Measurements from ENCODE around the gene BEX3.
"Not testable (repeated sequence)": the region's sequence is repeated elsewhere in the genome, so short reads cannot be mapped to it uniquely, and the experiment has no call there.

The BEX3 gene

DNA sequence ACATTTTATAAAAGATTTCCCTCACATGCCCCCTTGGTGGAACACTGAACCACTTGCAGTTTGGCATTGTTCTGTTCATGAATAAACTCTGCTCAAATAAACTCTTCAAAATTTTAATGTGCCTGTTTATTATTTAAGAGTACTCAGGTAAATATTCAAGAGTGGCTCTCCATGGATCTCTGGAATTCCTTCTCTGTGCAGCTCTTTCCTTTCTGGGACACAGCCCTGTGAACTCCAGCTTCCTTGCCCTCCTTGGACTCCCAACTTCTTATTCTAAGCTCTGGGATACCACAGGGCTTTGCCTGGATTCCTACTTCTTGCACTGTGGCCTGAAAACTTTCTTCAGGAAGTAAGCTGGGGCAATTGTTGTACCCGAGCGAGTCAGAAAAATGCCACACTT is 8.3 kb downstream of the BEX3 start:
- no peak for DNase-seq

- DNase-seq, result not testable (repeated sequence)
These were observed 9.0 kb downstream of the BEX3 start for GRCh38 chrX:103385283-103385830.

- DNase-seq, result no peak
These were observed 10.0 kb downstream of the BEX3 start for GRCh38 chrX:103386332-103386731.

DNA sequence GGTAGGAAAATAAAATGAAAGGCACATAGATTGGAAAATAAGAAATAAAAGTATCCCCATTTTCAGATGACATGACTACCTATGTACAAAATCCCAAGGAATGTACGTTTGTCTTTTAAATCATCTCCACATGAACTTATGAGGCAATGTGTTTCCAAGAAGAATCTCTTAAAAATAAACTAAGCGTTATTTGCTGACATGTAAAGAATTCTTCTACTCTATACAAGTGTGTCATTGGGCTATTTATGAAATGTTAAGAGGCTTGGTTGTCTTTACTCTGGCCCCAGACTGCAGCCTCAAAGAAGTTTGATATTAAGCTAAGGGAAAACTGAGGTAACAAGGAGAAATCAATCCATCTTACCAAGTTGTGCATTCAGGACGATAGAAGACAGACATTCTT is 17.1 kb downstream of the BEX3 start:
- DNase-seq, result no peak

- no peak for DNase-seq
These were observed 19.8 kb downstream of the BEX3 start for GRCh38 chrX:103396186-103396585.

GRCh38 chrX:103396660-103397059 is 20.3 kb downstream of the BEX3 start:
- no peak for DNase-seq

DNA sequence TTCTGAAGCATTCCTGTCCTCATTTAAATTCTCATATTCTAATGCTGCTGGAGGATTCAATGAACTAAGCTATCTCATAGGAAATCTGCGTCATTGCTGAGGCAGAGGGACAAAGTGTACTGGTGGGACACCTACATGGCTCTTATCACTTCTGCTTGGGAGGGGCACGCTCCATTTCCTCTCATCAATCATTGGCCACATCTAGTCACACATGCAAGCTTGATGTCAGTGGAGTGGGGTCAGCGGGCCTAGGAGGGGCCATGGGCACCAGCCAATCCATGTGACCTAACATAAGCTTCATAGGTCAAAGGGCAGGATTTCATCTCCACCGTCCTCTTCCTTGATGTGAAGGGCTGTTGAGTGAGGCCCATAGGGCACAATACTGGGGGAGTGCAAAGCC is 21.4 kb downstream of the BEX3 start:
- DNase-seq, result no peak

- no peak for DNase-seq
These were observed 22.1 kb downstream of the BEX3 start for GRCh38 chrX:103398421-103398864.

DNA sequence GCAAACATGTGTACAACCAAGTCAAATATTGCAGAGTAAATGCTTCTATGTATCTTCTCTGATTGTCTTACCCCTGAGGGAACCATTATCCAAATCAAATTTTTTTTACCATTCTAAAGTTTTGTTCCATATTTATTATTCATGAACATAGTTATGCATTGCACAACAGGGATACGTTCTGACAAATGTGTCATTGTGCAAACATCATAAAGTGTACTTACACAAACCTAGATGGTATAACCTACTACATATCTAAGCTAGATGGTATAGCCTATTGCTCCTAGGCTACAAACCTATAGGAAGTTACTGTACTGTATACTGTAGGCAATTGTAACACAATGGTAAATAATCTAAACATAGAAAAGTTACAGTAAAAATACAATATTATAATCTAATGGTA is 23.4 kb downstream of the BEX3 start:
- DNase-seq, result no peak

DNA sequence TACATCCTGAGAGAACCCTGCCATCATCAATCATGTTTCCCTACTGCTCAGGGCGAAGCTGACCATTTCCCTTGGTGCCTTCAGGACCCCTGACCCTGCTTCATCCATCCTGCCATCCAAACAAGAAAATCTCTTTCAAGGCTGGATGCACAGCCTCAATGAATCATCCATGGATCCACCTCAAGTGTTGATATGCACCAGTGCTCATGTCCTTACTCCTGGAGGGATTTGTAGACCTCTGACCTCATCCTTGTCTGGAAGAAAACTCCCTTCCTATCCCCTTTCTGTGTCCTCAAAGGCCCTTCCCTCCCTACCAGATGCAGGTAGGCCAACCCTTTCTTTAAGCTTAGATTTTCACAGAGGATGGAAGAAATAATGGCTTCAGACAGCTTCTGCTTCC is 24.6 kb downstream of the BEX3 start:
- no peak for DNase-seq

- no peak for DNase-seq
These were observed 28.1 kb downstream of the BEX3 start for GRCh38 chrX:103404231-103405008.

DNA sequence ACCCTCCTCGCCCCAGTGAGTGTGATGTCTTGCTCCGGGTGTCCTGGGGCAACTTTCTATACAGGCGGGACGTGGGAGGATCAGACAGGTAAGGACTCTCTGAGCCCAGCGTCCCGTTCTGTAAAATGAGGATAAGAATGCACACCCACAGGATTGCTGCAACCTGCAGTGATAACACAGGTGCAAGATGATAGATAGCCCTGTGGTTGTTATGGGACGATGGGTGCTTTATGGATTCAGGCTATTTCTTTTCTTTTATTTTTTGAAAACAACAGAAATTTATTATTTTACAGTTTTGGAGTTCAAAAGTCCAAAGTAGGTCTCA is 28.6 kb downstream of the BEX3 start:
- no peak for DNase-seq

DNA sequence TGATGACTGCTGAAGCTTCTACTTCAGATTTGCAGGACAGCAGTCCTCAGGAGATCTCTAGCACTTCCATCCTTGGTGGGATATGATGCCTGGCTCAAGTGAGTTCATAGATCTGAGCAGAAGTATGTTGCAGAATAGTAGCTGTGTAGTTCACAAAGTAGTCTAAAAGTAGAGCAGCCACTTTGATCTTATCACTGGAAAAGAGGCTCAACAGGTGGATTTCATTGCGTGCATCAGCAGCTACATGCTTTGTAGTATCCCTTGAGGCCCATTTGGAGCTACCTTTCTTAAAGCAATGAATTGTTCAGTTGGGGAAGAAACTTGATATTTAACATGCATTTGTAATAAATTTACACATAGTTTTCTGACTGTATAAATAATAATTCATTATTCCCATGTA is 29.9 kb downstream of the BEX3 start:
- DNase-seq, result no peak

- no peak for DNase-seq
These were observed 31.4 kb downstream of the BEX3 start for GRCh38 chrX:103407776-103408175.

GRCh38 chrX:103411721-103412120 is 35.4 kb downstream of the BEX3 start:
- not testable (repeated sequence) for DNase-seq

DNA sequence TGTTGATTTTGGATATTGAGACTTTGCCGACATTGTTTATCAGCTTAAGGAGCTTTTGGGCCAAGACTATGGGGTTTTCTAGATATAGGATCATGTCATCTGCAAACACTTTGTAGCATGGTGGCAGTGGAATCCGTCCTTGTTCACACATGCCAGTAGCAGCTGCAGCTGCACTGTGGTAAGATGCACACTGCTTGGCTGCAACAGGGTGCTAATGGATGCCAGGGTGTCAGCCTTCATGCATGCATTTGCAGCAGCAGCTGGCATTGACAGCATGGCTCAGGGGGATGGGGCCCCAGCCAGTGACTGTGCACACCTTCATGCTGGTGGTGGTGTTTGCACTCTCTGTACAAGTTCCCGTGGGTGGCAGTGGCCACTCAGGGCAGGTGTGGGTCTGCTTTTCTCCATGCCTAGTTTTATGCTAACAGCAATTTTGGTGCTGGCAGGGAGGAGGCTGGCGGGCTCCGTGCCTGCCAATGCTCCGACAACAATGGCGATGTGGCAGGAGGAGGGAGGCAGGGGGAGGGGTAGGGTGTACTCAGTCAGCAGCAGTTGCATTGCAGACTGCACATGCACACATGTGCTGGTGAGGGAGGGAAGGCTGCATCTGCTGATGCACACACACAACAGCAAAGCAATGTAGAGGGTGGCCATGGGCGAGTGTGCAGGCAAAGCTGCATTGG is 37.5 kb downstream of the BEX3 start:
- no peak for DNase-seq

DNA sequence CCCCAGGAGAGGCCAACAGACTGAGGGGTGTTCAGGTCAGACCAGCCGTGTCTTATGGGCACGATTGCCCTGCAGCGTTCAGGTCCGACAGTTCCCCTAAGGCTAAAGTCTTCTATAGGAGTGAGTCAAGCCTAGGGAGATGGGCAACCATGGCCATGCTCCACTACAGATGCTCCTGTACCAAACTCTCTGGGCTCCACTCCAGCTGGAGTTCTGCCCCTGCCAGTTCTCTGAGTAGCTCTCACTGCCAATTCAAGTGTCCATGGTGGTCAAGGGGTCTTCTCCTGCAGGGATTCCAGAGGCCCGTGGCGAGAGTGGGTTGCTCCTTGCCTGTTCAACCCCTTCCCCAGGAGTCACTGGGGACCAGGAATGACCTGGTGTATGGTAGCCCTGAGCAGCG is 38.2 kb downstream of the BEX3 start:
- DNase-seq, result no peak

DNA sequence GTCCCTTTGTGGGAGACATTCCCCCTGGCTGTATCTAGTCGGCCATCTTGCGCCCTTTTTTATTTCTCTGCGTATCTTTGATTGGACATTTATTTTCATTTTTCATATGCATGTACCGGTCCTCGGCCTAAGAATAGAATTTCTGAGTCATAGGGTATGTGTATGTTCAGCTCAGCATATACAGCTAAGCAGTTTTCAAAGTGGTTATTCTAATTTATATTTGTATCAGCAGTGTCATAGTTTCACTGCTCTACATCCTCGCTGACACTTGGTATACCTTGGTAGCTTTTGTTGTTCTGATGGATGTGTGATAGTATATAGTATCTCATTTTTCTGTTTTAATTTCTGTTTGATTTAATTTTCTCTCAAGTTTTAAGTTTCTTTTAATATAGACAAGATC is 38.7 kb downstream of the BEX3 start:
- no peak for DNase-seq

GRCh38 chrX:103415528-103415927 is 39.2 kb downstream of the BEX3 start:
- no peak for DNase-seq

DNA sequence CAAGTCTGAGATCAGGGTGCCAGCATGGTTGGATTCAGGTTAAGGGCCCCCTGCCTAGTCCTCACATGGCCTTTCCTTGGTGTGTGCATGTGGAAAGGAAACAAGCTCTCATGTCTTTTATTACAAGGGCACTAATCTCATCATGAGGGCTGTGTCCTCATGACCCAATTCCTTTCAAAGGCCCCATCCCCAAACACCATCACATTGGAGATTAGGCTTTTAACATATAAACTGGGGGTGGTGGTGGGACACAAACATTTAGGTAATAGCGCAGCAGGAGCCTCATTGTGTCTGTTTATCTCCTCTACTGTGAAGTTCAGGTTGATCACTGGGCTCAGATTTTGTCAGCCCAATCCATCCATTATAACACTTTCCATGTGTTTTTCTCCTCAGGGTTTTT is 41.0 kb downstream of the BEX3 start:
- DNase-seq, result no peak

GRCh38 chrX:103417933-103418332 is 41.6 kb downstream of the BEX3 start:
- DNase-seq, result no peak

DNA sequence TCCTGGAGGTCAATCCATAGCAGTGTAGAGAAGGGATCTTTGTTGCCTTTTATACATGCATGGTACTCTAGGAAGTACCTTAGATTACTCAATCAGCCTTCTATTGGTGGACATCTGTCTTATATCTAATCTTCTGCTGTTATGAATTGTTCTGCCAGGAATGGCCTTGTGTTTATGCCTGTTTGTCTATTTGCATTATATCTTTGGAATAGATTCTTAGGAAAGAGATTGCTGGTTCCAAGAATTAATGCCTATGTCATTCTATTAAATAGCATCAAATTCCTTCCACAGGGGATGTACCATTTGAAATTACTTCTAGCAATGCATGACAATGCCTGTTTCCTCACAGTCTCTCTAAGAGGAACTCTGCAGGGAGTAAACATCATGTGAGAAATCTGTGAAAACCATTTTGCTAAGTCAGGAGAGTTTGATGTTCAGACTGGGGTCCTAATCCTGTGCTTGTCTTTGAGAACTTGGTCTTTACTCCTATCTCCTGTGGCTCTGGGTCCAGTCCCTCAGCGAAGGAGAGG is 42.5 kb downstream of the BEX3 start:
- DNase-seq, result no peak

GRCh38 chrX:103423955-103424638 is 47.8 kb downstream of the BEX3 start:
- no peak for DNase-seq

All from KG1 (cell line).